HG03439 (cell line): ENCODE results near the gene TCP11L1.

ENCODE experiments used
- ATAC-seq: cut with Tn5 transposase; IDR thresholded peaks from one replicate; pipeline ENCODE4 v1.9.1; 2021; ENCODE audit warnings: mild to moderate bottlenecking, moderate library complexity; ENCODE audit not compliant: unreplicated experiment

Gene TCP11L1

GRCh38 chr11:33039274-33040032 is at the start of gene TCP11L1:
Gene TCP11L1, plus strand, starts transcription at chr11:33039572. Its CDS starts 4,202 bp downstream, at chr11:33043774.
- ATAC-seq, result peak; percentile 77

GRCh38 chr11:32990481-32990880 is 48.9 kb upstream of the TCP11L1 start:
- no peak for ATAC-seq

- no peak for ATAC-seq
Observed at GRCh38 chr11:32991427-32991826, 47.9 kb upstream of the TCP11L1 start.

GRCh38 chr11:32991898-32992297 is 47.5 kb upstream of the TCP11L1 start:
- ATAC-seq, result no peak

- no peak for ATAC-seq
Observed at GRCh38 chr11:33000181-33000580, 39.2 kb upstream of the TCP11L1 start.

- ATAC-seq, result no peak
Observed at GRCh38 chr11:33001281-33001680, 38.1 kb upstream of the TCP11L1 start.

GRCh38 chr11:33001751-33002542 is 37.4 kb upstream of the TCP11L1 start:
- no peak for ATAC-seq

- no peak for ATAC-seq
Observed at GRCh38 chr11:33005175-33005574, 34.2 kb upstream of the TCP11L1 start.

- ATAC-seq, result no peak
Observed at GRCh38 chr11:33006010-33006409, 33.4 kb upstream of the TCP11L1 start.

- ATAC-seq, result no peak
Observed at GRCh38 chr11:33013755-33014154, 25.6 kb upstream of the TCP11L1 start.

GRCh38 chr11:33015621-33016551 is 23.5 kb upstream of the TCP11L1 start, which contains the start of gene DEPDC7:
Gene DEPDC7, plus strand, starts transcription at chr11:33015878. Its CDS starts 78 bp downstream, at chr11:33015956.
- peak; percentile 48 for ATAC-seq

- no peak for ATAC-seq
Observed at GRCh38 chr11:33016654-33017053, 22.7 kb upstream of the TCP11L1 start.

- no peak for ATAC-seq
Observed at GRCh38 chr11:33017478-33017877, 21.9 kb upstream of the TCP11L1 start.

- ATAC-seq, result no peak
Observed at GRCh38 chr11:33017965-33018364, 21.4 kb upstream of the TCP11L1 start.

GRCh38 chr11:33018840-33019239 is 20.5 kb upstream of the TCP11L1 start:
- ATAC-seq, result no peak

GRCh38 chr11:33021501-33021900 is 17.9 kb upstream of the TCP11L1 start:
- ATAC-seq, result no peak

GRCh38 chr11:33021937-33022336 is 17.4 kb upstream of the TCP11L1 start:
- no peak for ATAC-seq

- ATAC-seq, result no peak
Observed at GRCh38 chr11:33025339-33025722, 14.0 kb upstream of the TCP11L1 start.

- ATAC-seq, result no peak
Observed at GRCh38 chr11:33027233-33027632, 12.1 kb upstream of the TCP11L1 start.

- no peak for ATAC-seq
Observed at GRCh38 chr11:33027846-33028536, 11.4 kb upstream of the TCP11L1 start.
